Measurements from ENCODE around the gene HS3ST4. TPM values are rescaled to one million over a fixed set of nuclear protein-coding genes. Genes with fewer than 3 reads are reported as not detected.

HS3ST4 gene
- total and polyA plus RNA-seq, 10 of the 15 experiments (the other 5 are each of a cell fraction or from before 2014, with no cell fraction given), result 0.05 TPM; not detected in 9

- no peak overlapping the region for H2AFZ ChIP-seq (ENCODE audit: control insufficient read depth, low read depth, low read length)
- DNase-seq (ENCODE audit: low read depth, low spot score) (no peak), FAIRE-seq (no peak), ATAC-seq (no peak)
- in situ Hi-C loops (cut with MboI), result no loop called here
- SMC1A ChIA-PET (ENCODE audit: uncharacterized antibody, unreplicated experiment), result no interaction called here
- no peak overlapping the region for H3K4me3 ChIP-seq
- H4K20me1 ChIP-seq (ENCODE audit: control insufficient read depth, insufficient read depth), result no peaks in the 10 kb centered on the region
- no peak overlapping the region for H3K4me2 ChIP-seq (ENCODE audit: control insufficient read depth, insufficient read depth)
- BruUV-seq (replicated peaks), result no TSS peak
- POLR2A ChIA-PET, result no interaction called here
- intact Hi-C loops (cut with micrococcal nuclease; ENCODE audit: unreplicated experiment), result no loop called here
- H3K36me3 ChIP-seq (ENCODE audit: control insufficient read depth in 2 of 2, insufficient read depth in 2 of 2, low read length in 1 of 2), result no peaks in the 10 kb centered on the region
- H3K4me1 ChIP-seq (ENCODE audit: control insufficient read depth, insufficient read depth, low read length), result no peaks in the 10 kb centered on the region
- no peak overlapping the region for H3K9ac ChIP-seq (ENCODE audit: control insufficient read depth, insufficient read depth, low read length)
- CTCF ChIA-PET, result no interaction called here
- no peaks in the 10 kb centered on the region for H3K9me3 ChIP-seq (replicated peaks; ENCODE audit: control insufficient read depth, insufficient read depth, low read length)
- TF ChIP-seq POLR2AphosphoS2 (IDR thresholded peaks at IDR 0.05; ENCODE audit: low read depth, low read length) (no peak), ZBTB40 (IDR thresholded peaks at IDR 0.05; ENCODE audit: borderline replicate concordance) (no peak), STAT3 (IDR thresholded peaks at IDR 0.05; ENCODE audit: low read depth, low read length) (no peak), RELA (IDR thresholded peaks at IDR 0.05; ENCODE audit: borderline replicate concordance, partially characterized antibody) (no peak), POLR2AphosphoS5 (IDR thresholded peaks at IDR 0.05; ENCODE audit: low read length) (no peak), TCF3 (IDR thresholded peaks at IDR 0.05; ENCODE audit: borderline replicate concordance, insufficient read depth, low read depth, low read length) (no peak), SPI1 (IDR thresholded peaks at IDR 0.05; ENCODE audit: borderline replicate concordance, insufficient read depth, low read depth, low read length) (no peak), SIX5 (IDR thresholded peaks at IDR 0.05; ENCODE audit: low read depth, low read length, severe bottlenecking) (no peak), MXI1 (IDR thresholded peaks at IDR 0.05; ENCODE audit: low read depth, low read length) (no peak)
- TF ChIP-seq, protein P1, sequence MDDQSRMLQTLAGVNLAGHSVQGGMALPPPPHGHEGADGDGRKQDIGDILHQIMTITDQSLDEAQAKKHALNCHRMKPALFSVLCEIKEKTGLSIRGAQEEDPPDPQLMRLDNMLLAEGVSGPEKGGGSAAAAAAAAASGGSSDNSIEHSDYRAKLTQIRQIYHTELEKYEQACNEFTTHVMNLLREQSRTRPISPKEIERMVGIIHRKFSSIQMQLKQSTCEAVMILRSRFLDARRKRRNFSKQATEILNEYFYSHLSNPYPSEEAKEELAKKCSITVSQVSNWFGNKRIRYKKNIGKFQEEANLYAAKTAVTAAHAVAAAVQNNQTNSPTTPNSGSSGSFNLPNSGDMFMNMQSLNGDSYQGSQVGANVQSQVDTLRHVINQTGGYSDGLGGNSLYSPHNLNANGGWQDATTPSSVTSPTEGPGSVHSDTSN (IDR thresholded peaks at IDR 0.05; ENCODE audit: insufficient replicate concordance, low read depth, low read length), result no peak
- no peaks in the 10 kb centered on the region for H3K79me2 ChIP-seq (ENCODE audit: control insufficient read depth, insufficient read depth, low read length)
- no peaks in the 10 kb centered on the region for H3K27me3 ChIP-seq (replicated peaks in 1 of 2; ENCODE audit: control insufficient read depth in 2 of 2, insufficient read depth in 2 of 2, low read length in 1 of 2)
- RAD21 ChIA-PET (ENCODE audit: unreplicated experiment), result no interaction called here
- 20% methylated on average over 5 of the region's 5 CpGs for WGBS (ENCODE audit: insufficient coverage, insufficient replicate concordance, low lambda C conversion rate, missing lambda C conversion rate)
- no peak overlapping the region for H3K27ac ChIP-seq (ENCODE audit: control insufficient read depth, insufficient read depth)
Observed at GRCh38 chr16:26070302-26071100, 378.7 kb downstream of the HS3ST4 start.

All from GM12878 (cell line).